ENCODE measurements around the gene CHST4. TPM values are rescaled to one million over a fixed set of nuclear protein-coding genes. Genes with fewer than 3 reads are reported as not detected.
"Not testable (repeated sequence)": the region's sequence is repeated elsewhere in the genome, so short reads cannot be mapped to it uniquely, and the experiment has no call there.

CHST4 gene
- total RNA-seq, 1 donor from 2014 or later, result not detected

GRCh38 chr16:71572497-71573116 is 46.4 kb downstream of the CHST4 start:
- peaks cover 44% of the 10 kb centered on the region for H3K27me3 ChIP-seq (ENCODE audit: low read depth)
- H3K36me3 ChIP-seq, result no peaks in the 10 kb centered on the region
- intact Hi-C loops (cut with micrococcal nuclease), result no loop called here
- DNase-seq, result no peak
- H3K4me3 ChIP-seq, result no peak overlapping the region
- H3K9me3 ChIP-seq (replicated peaks), result no peaks in the 10 kb centered on the region
- H3K27ac ChIP-seq (replicated peaks), result no peak overlapping the region
- no peak for TF ChIP-seq CTCF (IDR thresholded peaks at IDR 0.05; ENCODE audit: borderline replicate concordance)
- no peaks in the 10 kb centered on the region for H3K4me1 ChIP-seq

GRCh38 chr16:71573387-71574094 is 47.3 kb downstream of the CHST4 start:
- Histone ChIP-seq H3K4me3 (no peak overlapping the region), H3K9me3 (replicated peaks) (no peaks in the 10 kb centered on the region), H3K27me3 (ENCODE audit: low read depth) (peaks cover 49% of the 10 kb centered on the region), H3K4me1 (no peaks in the 10 kb centered on the region), H3K27ac (replicated peaks) (no peak overlapping the region), H3K36me3 (no peaks in the 10 kb centered on the region)
- no peak for DNase-seq
- TF ChIP-seq CTCF (IDR thresholded peaks at IDR 0.05; ENCODE audit: borderline replicate concordance), result no peak
- intact Hi-C loops (cut with micrococcal nuclease), result no loop called here

- no peaks in the 10 kb centered on the region for H3K36me3 ChIP-seq
Observed at GRCh38 chr16:71574702-71575101, 48.5 kb downstream of the CHST4 start.

GRCh38 chr16:71576971-71577370 is 50.7 kb downstream of the CHST4 start, which contains the start of gene TAT:
TAT (minus strand) TSS chr16:71577092; CDS start chr16:71576415, 677 bp downstream.
- H3K9me3 ChIP-seq (replicated peaks), result no peaks in the 10 kb centered on the region
- H3K36me3 ChIP-seq, result no peaks in the 10 kb centered on the region
- no peaks in the 10 kb centered on the region for H3K4me1 ChIP-seq
- peaks cover 35% of the 10 kb centered on the region for H3K27me3 ChIP-seq (ENCODE audit: low read depth)
- H3K4me3 ChIP-seq, result no peak within 1 kb of the TSS
- no peak for DNase-seq
- no peak for TF ChIP-seq CTCF (IDR thresholded peaks at IDR 0.05; ENCODE audit: borderline replicate concordance)
- H3K27ac ChIP-seq (replicated peaks), result no peak within 1 kb of the TSS
- intact Hi-C loops (cut with micrococcal nuclease), result no loop called here

More at GRCh38 chr16:71574702-71575101, 48.5 kb downstream of the CHST4 start:
- H3K4me1 ChIP-seq, result no peaks in the 10 kb centered on the region
- peaks cover 42% of the 10 kb centered on the region for H3K27me3 ChIP-seq (ENCODE audit: low read depth)
- TF ChIP-seq CTCF (IDR thresholded peaks at IDR 0.05; ENCODE audit: borderline replicate concordance), result no peak
- H3K9me3 ChIP-seq (replicated peaks), result no peaks in the 10 kb centered on the region
- H3K4me3 ChIP-seq, result no peak overlapping the region
- DNase-seq, result no peak
- H3K27ac ChIP-seq (replicated peaks), result no peak overlapping the region
- intact Hi-C loops (cut with micrococcal nuclease), result no loop called here

GRCh38 chr16:71582553-71582848 is 56.3 kb downstream of the CHST4 start:
- H3K4me3 ChIP-seq; H3K9me3 ChIP-seq (replicated peaks); H3K27ac ChIP-seq (replicated peaks); DNase-seq; H3K4me1 ChIP-seq; intact Hi-C loops (cut with micrococcal nuclease); H3K36me3 ChIP-seq: not testable (repeated sequence)
- peaks cover 44% of the 10 kb centered on the region for H3K27me3 ChIP-seq (ENCODE audit: low read depth)
